ENCODE data around the gene RGS6.

RGS6 gene

GRCh38 chr14:72589652-72590051 is 657.4 kb downstream of the RGS6 start:
- no peak for TF ChIP-seq CTCF (IDR thresholded peaks at IDR 0.05; ENCODE audit: extremely low read depth, insufficient read depth, missing control alignments)
- in situ Hi-C loops (cut with MboI; ENCODE audit: low pct_unique_long_range_greater_than_20kb, low sequenced_read_pairs, unreplicated experiment) = no loop called here
- DNase-seq (ENCODE audit: low spot score) = no peak

GRCh38 chr14:72590577-72590976 is 658.3 kb downstream of the RGS6 start:
- DNase-seq (ENCODE audit: low spot score) = no peak
- in situ Hi-C loops (cut with MboI; ENCODE audit: low pct_unique_long_range_greater_than_20kb, low sequenced_read_pairs, unreplicated experiment) = no loop called here
- TF ChIP-seq CTCF (IDR thresholded peaks at IDR 0.05; ENCODE audit: extremely low read depth, insufficient read depth, missing control alignments) = no peak

- no peak for DNase-seq (ENCODE audit: low spot score)
- no peak for TF ChIP-seq CTCF (IDR thresholded peaks at IDR 0.05; ENCODE audit: extremely low read depth, insufficient read depth, missing control alignments)
- in situ Hi-C loops (cut with MboI; ENCODE audit: low pct_unique_long_range_greater_than_20kb, low sequenced_read_pairs, unreplicated experiment) = no loop called here
Observed at GRCh38 chr14:72591391-72591790, 659.2 kb downstream of the RGS6 start.

- no peak for TF ChIP-seq CTCF (IDR thresholded peaks at IDR 0.05; ENCODE audit: extremely low read depth, insufficient read depth, missing control alignments)
- in situ Hi-C loops (cut with MboI; ENCODE audit: low pct_unique_long_range_greater_than_20kb, low sequenced_read_pairs, unreplicated experiment) = no loop called here
- no peak for DNase-seq (ENCODE audit: low spot score)
Observed at GRCh38 chr14:72594099-72594901, 662.1 kb downstream of the RGS6 start.

- no peak for DNase-seq (ENCODE audit: low spot score)
- no peak for TF ChIP-seq CTCF (IDR thresholded peaks at IDR 0.05; ENCODE audit: extremely low read depth, insufficient read depth, missing control alignments)
- in situ Hi-C loops (cut with MboI; ENCODE audit: low pct_unique_long_range_greater_than_20kb, low sequenced_read_pairs, unreplicated experiment) = no loop called here
Observed at GRCh38 chr14:72595152-72595862, 663.1 kb downstream of the RGS6 start.

- TF ChIP-seq CTCF (IDR thresholded peaks at IDR 0.05; ENCODE audit: extremely low read depth, insufficient read depth, missing control alignments) = no peak
- in situ Hi-C loops (cut with MboI; ENCODE audit: low pct_unique_long_range_greater_than_20kb, low sequenced_read_pairs, unreplicated experiment) = no loop called here
Observed at GRCh38 chr14:72597252-72598233, 665.3 kb downstream of the RGS6 start.

More at GRCh38 chr14:72597252-72598233, 665.3 kb downstream of the RGS6 start:
- DNase-seq (ENCODE audit: low spot score) = no peak

Data from GM13977 (cell line).